Right lobe of liver (tissue), 4 donors: Measurements from ENCODE around the gene HOXC10.

ENCODE experiments used
- POLR2A ChIP-seq: fragments of 450-650 bp; IDR thresholded peaks from one replicate; pipeline ENCODE4 v1.6.1; 2017; ENCODE audit warnings: antibody characterized with exemption, mild to moderate bottlenecking
- TF ChIP-seq, protein P1 (sequence below), 4 donors: fragments of 200-600 bp in 3 of 4; fragments of 450-650 bp in 1 of 4; IDR thresholded peaks; one replicate each; pipeline versions ENCODE4 v1.5.1 to v1.8.0; 2016 to 2022; ENCODE audit warnings: antibody characterized with exemption in 4 of 4, mild to moderate bottlenecking in 2 of 4
- donor health status: DM: no; HTN: no; CAD: no.
- donor health status: DM: no; HTN: no; CAD: no.
- donor health status: DM: no; HTN: yes; CAD: no.

- TF ChIP-seq, protein P1, sequence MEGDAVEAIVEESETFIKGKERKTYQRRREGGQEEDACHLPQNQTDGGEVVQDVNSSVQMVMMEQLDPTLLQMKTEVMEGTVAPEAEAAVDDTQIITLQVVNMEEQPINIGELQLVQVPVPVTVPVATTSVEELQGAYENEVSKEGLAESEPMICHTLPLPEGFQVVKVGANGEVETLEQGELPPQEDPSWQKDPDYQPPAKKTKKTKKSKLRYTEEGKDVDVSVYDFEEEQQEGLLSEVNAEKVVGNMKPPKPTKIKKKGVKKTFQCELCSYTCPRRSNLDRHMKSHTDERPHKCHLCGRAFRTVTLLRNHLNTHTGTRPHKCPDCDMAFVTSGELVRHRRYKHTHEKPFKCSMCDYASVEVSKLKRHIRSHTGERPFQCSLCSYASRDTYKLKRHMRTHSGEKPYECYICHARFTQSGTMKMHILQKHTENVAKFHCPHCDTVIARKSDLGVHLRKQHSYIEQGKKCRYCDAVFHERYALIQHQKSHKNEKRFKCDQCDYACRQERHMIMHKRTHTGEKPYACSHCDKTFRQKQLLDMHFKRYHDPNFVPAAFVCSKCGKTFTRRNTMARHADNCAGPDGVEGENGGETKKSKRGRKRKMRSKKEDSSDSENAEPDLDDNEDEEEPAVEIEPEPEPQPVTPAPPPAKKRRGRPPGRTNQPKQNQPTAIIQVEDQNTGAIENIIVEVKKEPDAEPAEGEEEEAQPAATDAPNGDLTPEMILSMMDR (IDR thresholded peaks at IDR 0.05) = no peak
- TF ChIP-seq POLR2A = no peak
Observed at GRCh38 chr12:54024127-54024526, 39.2 kb downstream of the HOXC10 start.
